ACC112 (cell line): ENCODE data around the gene ZNF594.
"Not testable (repeated sequence)": the region's sequence is repeated elsewhere in the genome, so short reads cannot be mapped to it uniquely, and the experiment has no call there.

Source experiments
- H2AFZ ChIP-seq: fragments of 200-600 bp; sonication (generic); one replicate; pipeline ENCODE4 v1.6.0; 2017; ENCODE audit warnings: antibody characterized with exemption, low read length; ENCODE audit not compliant: unreplicated experiment
- H3K27ac ChIP-seq: fragments of 200-600 bp; sonication (generic); 2 replicates; pipeline ENCODE4 v1.5.1; 2014; ENCODE audit warnings: low read depth, mild to moderate bottlenecking, antibody characterized with exemption, low read length, moderate library complexity
- H3K27me3 ChIP-seq: fragments of 200-600 bp; sonication (generic); 2 replicates; pipeline ENCODE4 v1.6.1; 2014; ENCODE audit warnings: mild to moderate bottlenecking, antibody characterized with exemption, low read length, moderate library complexity, mixed read lengths; ENCODE audit not compliant: insufficient read depth
- H3K36me3 ChIP-seq: fragments of 200-600 bp; sonication (generic); 2 replicates; pipeline ENCODE4 v1.6.1; 2016; ENCODE audit warnings: mild to moderate bottlenecking, antibody characterized with exemption, low read length, moderate library complexity, mixed read lengths; ENCODE audit not compliant: insufficient read depth
- H3K4me1 ChIP-seq: fragments of 200-600 bp; sonication (generic); one replicate; pipeline ENCODE4 v1.6.1; 2016; ENCODE audit warnings: low read length, mixed read lengths; ENCODE audit not compliant: insufficient read depth, unreplicated experiment, control insufficient read depth
- H3K4me3 ChIP-seq: fragments of 200-600 bp; sonication (generic); 2 replicates; pipeline ENCODE4 v1.5.1; 2014; ENCODE audit warnings: mild to moderate bottlenecking, low read depth, low read length
- H3K79me2 ChIP-seq: fragments of 200-600 bp; sonication (generic); one replicate; pipeline ENCODE4 v1.6.0; 2016; ENCODE audit warnings: low read length; ENCODE audit not compliant: control insufficient read depth, unreplicated experiment, insufficient read depth

Gene ZNF594

GRCh38 chr17:5135726-5136579, 55.7 kb downstream of the ZNF594 start:
- H3K27me3 ChIP-seq: no peaks in the 10 kb centered on the region

GRCh38 chr17:5135131-5135712, 56.4 kb downstream of the ZNF594 start:
- H3K27ac ChIP-seq, H2AFZ ChIP-seq, H3K79me2 ChIP-seq, H3K4me3 ChIP-seq, H3K27me3 ChIP-seq, H3K36me3 ChIP-seq, H3K4me1 ChIP-seq: not testable (repeated sequence)

More at GRCh38 chr17:5135726-5136579, 55.7 kb downstream of the ZNF594 start:
- Histone ChIP-seq H3K27ac (no peak overlapping the region), H3K79me2 (no peaks in the 10 kb centered on the region), H2AFZ (no peak overlapping the region), H3K4me1 (no peaks in the 10 kb centered on the region), H3K36me3 (no peaks in the 10 kb centered on the region), H3K4me3 (no peak overlapping the region)

- H3K4me1 ChIP-seq, H3K27ac ChIP-seq, H2AFZ ChIP-seq, H3K36me3 ChIP-seq, H3K27me3 ChIP-seq, H3K4me3 ChIP-seq, H3K79me2 ChIP-seq: not testable (repeated sequence)
Observed at GRCh38 chr17:5134571-5134970, 57.1 kb downstream of the ZNF594 start.

GRCh38 chr17:5133961-5134360, 57.7 kb downstream of the ZNF594 start:
- not testable (repeated sequence) for H3K79me2 ChIP-seq, H3K4me1 ChIP-seq, H3K4me3 ChIP-seq, H3K36me3 ChIP-seq, H3K27me3 ChIP-seq, H3K27ac ChIP-seq, H2AFZ ChIP-seq

- Histone ChIP-seq H2AFZ (no peak overlapping the region), H3K79me2 (no peaks in the 10 kb centered on the region), H3K27ac (no peak overlapping the region), H3K4me1 (no peaks in the 10 kb centered on the region), H3K36me3 (no peaks in the 10 kb centered on the region), H3K27me3 (no peaks in the 10 kb centered on the region), H3K4me3 (no peak overlapping the region)
Observed at GRCh38 chr17:5133311-5133710, 58.4 kb downstream of the ZNF594 start.

GRCh38 chr17:5132503-5133225, 59.0 kb downstream of the ZNF594 start:
- not testable (repeated sequence) for H3K4me3 ChIP-seq, H3K79me2 ChIP-seq, H2AFZ ChIP-seq, H3K27me3 ChIP-seq, H3K4me1 ChIP-seq, H3K36me3 ChIP-seq, H3K27ac ChIP-seq

GRCh38 chr17:5131799-5132502, 59.7 kb downstream of the ZNF594 start:
- not testable (repeated sequence) for H3K27ac ChIP-seq, H3K36me3 ChIP-seq, H2AFZ ChIP-seq, H3K4me3 ChIP-seq, H3K79me2 ChIP-seq, H3K27me3 ChIP-seq, H3K4me1 ChIP-seq

GRCh38 chr17:5131146-5131715, 60.4 kb downstream of the ZNF594 start:
- no peak overlapping the region for H2AFZ ChIP-seq
- no peak overlapping the region for H3K27ac ChIP-seq
- no peak overlapping the region for H3K4me3 ChIP-seq
- H3K27me3 ChIP-seq: no peaks in the 10 kb centered on the region
- no peaks in the 10 kb centered on the region for H3K79me2 ChIP-seq
- no peaks in the 10 kb centered on the region for H3K36me3 ChIP-seq
- H3K4me1 ChIP-seq: no peaks in the 10 kb centered on the region

- H3K36me3 ChIP-seq, H3K4me3 ChIP-seq, H3K4me1 ChIP-seq, H2AFZ ChIP-seq, H3K27me3 ChIP-seq, H3K27ac ChIP-seq, H3K79me2 ChIP-seq: not testable (repeated sequence)
Observed at GRCh38 chr17:5130687-5131086, 61.0 kb downstream of the ZNF594 start.

- H3K4me3 ChIP-seq, H3K27me3 ChIP-seq, H3K27ac ChIP-seq, H3K36me3 ChIP-seq, H2AFZ ChIP-seq, H3K79me2 ChIP-seq, H3K4me1 ChIP-seq: not testable (repeated sequence)
Observed at GRCh38 chr17:5130261-5130660, 61.4 kb downstream of the ZNF594 start.
